Suprapubic skin (tissue), 4 donors: ENCODE results near the gene GPA33. TPM values are rescaled to one million over a fixed set of nuclear protein-coding genes. Genes with fewer than 3 reads are reported as not detected.

ENCODE experiments used
- DNase-seq, 2 donors: peaks; one replicate each; pipeline ENCODE4 v3.0.0-alpha.2; 2019; ENCODE audit warnings: low spot score in 2 of 2
- H3K27ac ChIP-seq: fragments of 200-600 bp; sonication (generic); one replicate; pipeline ENCODE4 v1.5.1; 2019
- H3K27me3 ChIP-seq: fragments of 200-600 bp; sonication (generic); one replicate; pipeline ENCODE4 v1.5.1; 2019
- H3K36me3 ChIP-seq: fragments of 200-600 bp; sonication (generic); one replicate; pipeline ENCODE4 v1.5.1; 2019
- H3K4me1 ChIP-seq: fragments of 200-600 bp; sonication (generic); one replicate; pipeline ENCODE4 v1.5.1; 2019
- H3K4me3 ChIP-seq: fragments of 200-600 bp; sonication (generic); one replicate; pipeline ENCODE4 v1.5.1; 2019; ENCODE audit warnings: mild to moderate bottlenecking
- H3K9me3 ChIP-seq: fragments of 200-600 bp; sonication (generic); one replicate; pipeline ENCODE4 v1.5.1; 2019
- CTCF ChIP-seq, 2 donors: fragments of 200-600 bp in 1 of 2; fragments of 450-650 bp in 1 of 2; sonication (generic) in 1 of 2; IDR thresholded peaks; one replicate each; pipeline ENCODE4 v1.5.1; 2016 to 2019; ENCODE audit warnings: antibody characterized with exemption in 2 of 2, mild to moderate bottlenecking in 1 of 2, moderate library complexity in 1 of 2
- EP300 ChIP-seq: sonication (generic); formaldehyde crosslinking; IDR thresholded peaks from one replicate; pipeline ENCODE4 v1.6.1; 2017; ENCODE audit warnings: antibody characterized with exemption
- POLR2A ChIP-seq, 2 donors: fragments of 450-650 bp; IDR thresholded peaks; one replicate each; pipeline ENCODE4 v1.6.1; 2017; ENCODE audit warnings: antibody characterized with exemption in 2 of 2, mild to moderate bottlenecking in 2 of 2, moderate library complexity in 2 of 2
- POLR2AphosphoS5 ChIP-seq, 3 donors: sonication (generic); formaldehyde crosslinking; IDR thresholded peaks; one replicate each; pipeline ENCODE4 v1.6.1; 2017; ENCODE audit warnings: antibody characterized with exemption in 3 of 3
- WGBS: methylation state at CpG from one replicate; pipeline ENCODE4 v1.1.5; 2018; 5-methylcytosine and 5-hydroxymethylcytosine counted together
- total RNA-seq, 4 donors: library from RNA; depleted of rRNA; stranded (reverse); fragments of >200 nt; gene quantifications; one replicate each; pipeline ENCODE4 v1.1.0, GENCODE V29; 2016

GPA33 gene
- total RNA-seq, 4 donors from 2014 or later: 0.15 TPM; not detected in 3

- DNase-seq: no peak
- TF ChIP-seq CTCF (IDR thresholded peaks at IDR 0.05) (no peak), EP300 (no peak), POLR2AphosphoS5 (IDR thresholded peaks at IDR 0.05) (no peak), POLR2A (IDR thresholded peaks at IDR 0.05) (no peak)
These were observed 7.0 kb downstream of the GPA33 start for GRCh38 chr1:167083066-167083665.

GRCh38 chr1:167082511-167083027, 7.6 kb downstream of the GPA33 start:
- no peak for DNase-seq
- Histone ChIP-seq H3K27me3 (peaks cover 18% of the 10 kb centered on the region), H3K27ac (no peak overlapping the region), H3K4me1 (no peaks in the 10 kb centered on the region), H3K36me3 (no peaks in the 10 kb centered on the region), H3K4me3 (no peak overlapping the region), H3K9me3 (no peaks in the 10 kb centered on the region)
- TF ChIP-seq POLR2A (IDR thresholded peaks at IDR 0.05) (no peak), CTCF (IDR thresholded peaks at IDR 0.05) (no peak), EP300 (no peak), POLR2AphosphoS5 (IDR thresholded peaks at IDR 0.05) (no peak)
- WGBS: 55% methylated on average over 11 of the region's 11 CpGs

More at GRCh38 chr1:167083066-167083665, 7.0 kb downstream of the GPA33 start:
- Histone ChIP-seq H3K9me3 (no peaks in the 10 kb centered on the region), H3K4me3 (no peak overlapping the region), H3K27me3 (peaks cover 18% of the 10 kb centered on the region), H3K27ac (no peak overlapping the region), H3K4me1 (no peaks in the 10 kb centered on the region), H3K36me3 (no peaks in the 10 kb centered on the region)
- 38% methylated on average over 6 of the region's 6 CpGs for WGBS

- Histone ChIP-seq H3K9me3 (no peaks in the 10 kb centered on the region), H3K4me1 (no peaks in the 10 kb centered on the region), H3K27ac (no peak overlapping the region), H3K36me3 (no peaks in the 10 kb centered on the region), H3K4me3 (no peak overlapping the region), H3K27me3 (peaks cover 18% of the 10 kb centered on the region)
- no peak for TF ChIP-seq CTCF (IDR thresholded peaks at IDR 0.05)
- TF ChIP-seq POLR2AphosphoS5 (IDR thresholded peaks at IDR 0.05): no peak
- TF ChIP-seq EP300: no peak
- WGBS: 79% methylated on average over 8 of the region's 8 CpGs
- DNase-seq: no peak
These were observed 8.5 kb downstream of the GPA33 start for GRCh38 chr1:167081594-167082156.

- Histone ChIP-seq H3K36me3 (no peaks in the 10 kb centered on the region), H3K4me1 (no peaks in the 10 kb centered on the region), H3K27ac (no peak overlapping the region), H3K9me3 (no peaks in the 10 kb centered on the region), H3K27me3 (peaks cover 16% of the 10 kb centered on the region), H3K4me3 (no peak overlapping the region)
- DNase-seq: no peak
- TF ChIP-seq POLR2AphosphoS5 (IDR thresholded peaks at IDR 0.05): no peak
- TF ChIP-seq CTCF (IDR thresholded peaks at IDR 0.05): no peak
- TF ChIP-seq POLR2A (IDR thresholded peaks at IDR 0.05): no peak
- TF ChIP-seq EP300: no peak
These were observed 12.3 kb downstream of the GPA33 start for GRCh38 chr1:167077868-167078210.

GRCh38 chr1:167077128-167077867, 12.9 kb downstream of the GPA33 start:
- DNase-seq: no peak
- 84% methylated on average over 3 of the region's 3 CpGs for WGBS
- Histone ChIP-seq H3K4me1 (no peaks in the 10 kb centered on the region), H3K9me3 (no peaks in the 10 kb centered on the region), H3K27me3 (peaks cover 16% of the 10 kb centered on the region), H3K27ac (no peak overlapping the region), H3K4me3 (no peak overlapping the region), H3K36me3 (no peaks in the 10 kb centered on the region)
- TF ChIP-seq POLR2AphosphoS5 (IDR thresholded peaks at IDR 0.05) (no peak), POLR2A (IDR thresholded peaks at IDR 0.05) (no peak), CTCF (IDR thresholded peaks at IDR 0.05) (no peak), EP300 (no peak)
